Sigmoid colon (tissue), 3 donors: ENCODE results near the gene RARRES2.

Experiments used
- POLR2A ChIP-seq, 2 donors: fragments of 450-650 bp; IDR thresholded peaks; one replicate each; pipeline ENCODE4 v1.6.1; 2016; ENCODE audit warnings: antibody characterized with exemption in 2 of 2, mild to moderate bottlenecking in 2 of 2, moderate library complexity in 2 of 2
- TF ChIP-seq, protein P1 (sequence below), 4 experiments: fragments of 450-650 bp in 3 of 4; fragments of 200-600 bp in 1 of 4; IDR thresholded peaks; one replicate each; pipeline ENCODE4 v1.5.1; 2016 to 2019; ENCODE audit warnings: antibody characterized with exemption in 4 of 4, mild to moderate bottlenecking in 3 of 4, moderate library complexity in 2 of 4

DNA sequence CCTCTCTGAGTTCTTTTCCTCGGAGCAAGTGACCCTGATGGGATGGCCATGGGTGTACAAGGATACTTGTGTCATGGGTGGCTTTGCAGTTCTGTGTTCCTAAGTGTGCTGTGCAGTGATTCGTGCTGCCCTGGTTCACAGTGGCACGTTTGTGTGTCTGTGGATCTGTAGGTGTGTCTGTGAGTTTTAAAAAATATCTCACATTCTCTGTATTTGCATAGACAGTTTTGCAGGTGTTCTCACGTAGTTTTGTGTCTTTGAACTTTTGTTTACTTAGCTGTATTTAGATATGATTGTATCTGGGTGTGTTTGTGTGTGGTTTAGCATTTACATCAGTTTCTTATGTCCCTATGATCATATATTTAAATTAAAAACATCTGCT lies 41.4 kb upstream of the RARRES2 start:
- TF ChIP-seq, protein P1, sequence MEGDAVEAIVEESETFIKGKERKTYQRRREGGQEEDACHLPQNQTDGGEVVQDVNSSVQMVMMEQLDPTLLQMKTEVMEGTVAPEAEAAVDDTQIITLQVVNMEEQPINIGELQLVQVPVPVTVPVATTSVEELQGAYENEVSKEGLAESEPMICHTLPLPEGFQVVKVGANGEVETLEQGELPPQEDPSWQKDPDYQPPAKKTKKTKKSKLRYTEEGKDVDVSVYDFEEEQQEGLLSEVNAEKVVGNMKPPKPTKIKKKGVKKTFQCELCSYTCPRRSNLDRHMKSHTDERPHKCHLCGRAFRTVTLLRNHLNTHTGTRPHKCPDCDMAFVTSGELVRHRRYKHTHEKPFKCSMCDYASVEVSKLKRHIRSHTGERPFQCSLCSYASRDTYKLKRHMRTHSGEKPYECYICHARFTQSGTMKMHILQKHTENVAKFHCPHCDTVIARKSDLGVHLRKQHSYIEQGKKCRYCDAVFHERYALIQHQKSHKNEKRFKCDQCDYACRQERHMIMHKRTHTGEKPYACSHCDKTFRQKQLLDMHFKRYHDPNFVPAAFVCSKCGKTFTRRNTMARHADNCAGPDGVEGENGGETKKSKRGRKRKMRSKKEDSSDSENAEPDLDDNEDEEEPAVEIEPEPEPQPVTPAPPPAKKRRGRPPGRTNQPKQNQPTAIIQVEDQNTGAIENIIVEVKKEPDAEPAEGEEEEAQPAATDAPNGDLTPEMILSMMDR (IDR thresholded peaks at IDR 0.05): no peak
- no peak for TF ChIP-seq POLR2A (IDR thresholded peaks at IDR 0.05)
